K562 (cell line): ENCODE measurements around the gene PAFAH1B2. TPM values are rescaled to one million over a fixed set of nuclear protein-coding genes. Genes with fewer than 3 reads are reported as not detected.

ENCODE experiments used
- CTBP1 ChIP-seq: fragments of 450-650 bp; IDR thresholded peaks from 2 replicates; pipeline ENCODE4 v1.6.1; 2016; ENCODE audit warnings: borderline replicate concordance
- CXXC5 ChIP-seq: fragments of 250-450 bp; sonication (Bioruptor Pico); IDR thresholded peaks from 2 replicates; pipeline ENCODE4 v1.8.0; 2022; ENCODE audit warnings: inconsistent platforms, mild to moderate bottlenecking, moderate library complexity
- EP300 ChIP-seq: IDR thresholded peaks from 2 replicates; pipeline ENCODE4 v1.6.1; 2012; ENCODE audit warnings: low read length, improper control_type of control experiment
- ETV5 ChIP-seq: sonication (generic); formaldehyde crosslinking; IDR thresholded peaks from 2 replicates; pipeline ENCODE4 v1.4.0; 2020; ENCODE audit warnings: low read depth, mild to moderate bottlenecking, missing genetic modification reagents
- HMG20B ChIP-seq: fragments of 250-450 bp; sonication (Bioruptor Pico); IDR thresholded peaks from 2 replicates; pipeline ENCODE4 v1.5.0; 2021; ENCODE audit warnings: mild to moderate bottlenecking
- NFXL1 ChIP-seq: fragments of 450-650 bp; formaldehyde crosslinking; IDR thresholded peaks from 2 replicates; pipeline ENCODE4 v1.4.0; 2021; ENCODE audit warnings: mild to moderate bottlenecking
- NONO ChIP-seq, 2 experiments: fragments of 200-400 bp in 1 of 2; fragments of 450-650 bp in 1 of 2; formaldehyde crosslinking in 1 of 2; IDR thresholded peaks; 2 replicates each; pipeline ENCODE4 v1.6.1; 2017; ENCODE audit warnings: low read depth in 2 of 2, mild to moderate bottlenecking in 2 of 2, moderate library complexity in 2 of 2, low read length in 1 of 2
- POLR2B ChIP-seq: fragments of 450-650 bp; IDR thresholded peaks from 2 replicates; pipeline ENCODE4 v1.6.1; 2018; ENCODE audit warnings: low read depth; ENCODE audit not compliant: partially characterized antibody
- PYGO2 ChIP-seq: fragments of 450-650 bp; IDR thresholded peaks from 2 replicates; pipeline ENCODE4 v1.6.1; 2016; ENCODE audit warnings: mild to moderate bottlenecking, missing genetic modification characterization, moderate library complexity, missing compliant biosample characterization
- RUNX1 ChIP-seq: sonication (generic); IDR thresholded peaks from 2 replicates; pipeline ENCODE4 v1.6.1; 2016; ENCODE audit warnings: antibody characterized with exemption, low read depth
- SIN3A ChIP-seq, 2 experiments: fragments of 150-350 bp in 1 of 2; IDR thresholded peaks; 2 replicates each; pipeline ENCODE4 v1.6.1; 2011 to 2016; ENCODE audit warnings: borderline replicate concordance in 2 of 2, low read depth in 2 of 2, low read length in 2 of 2, mild to moderate bottlenecking in 2 of 2, moderate library complexity in 2 of 2; ENCODE audit not compliant: control insufficient read depth in 1 of 2
- SMAD2 ChIP-seq: fragments of 150-350 bp; IDR thresholded peaks from 2 replicates; pipeline ENCODE4 v1.6.1; 2014; ENCODE audit warnings: low read depth, mild to moderate bottlenecking, low read length
- ZNF224 ChIP-seq: sonication (generic); formaldehyde crosslinking; IDR thresholded peaks from 2 replicates; pipeline ENCODE4 v1.8.0; 2022; ENCODE audit warnings: mild to moderate bottlenecking, missing genetic modification reagents
- ZNF354B ChIP-seq: fragments of 250-450 bp; sonication (Bioruptor Pico); IDR thresholded peaks from 2 replicates; pipeline ENCODE4 v1.4.0; 2020
- ZNF408 ChIP-seq: fragments of 250-450 bp; sonication (Bioruptor Pico); IDR thresholded peaks from 2 replicates; pipeline ENCODE4 v1.4.0; 2020; ENCODE audit warnings: low read depth, mild to moderate bottlenecking, moderate library complexity
- polyA plus RNA-seq, 8 experiments: library from polyadenylated mRNA; depleted of rRNA in 4 of 8; stranded (reverse) in 5 of 8; unstranded in 3 of 8; fragments of >200 nt; fragmentation: Nextera tagmentation in 2 of 8; fragmentation: Illumina TruSeq in 1 of 8; extraction: Ambion mirVana in 2 of 8; extraction: Trizol in 1 of 8; gene quantifications; 2 replicates each; pipeline versions ENCODE4 v1.2.1 to v1.2.3, GENCODE V29; 2011 to 2014; ENCODE audit warnings: inconsistent platforms in 1 of 8, missing spikeins in 1 of 8
- total RNA-seq, 7 experiments: library from RNA; depleted of rRNA in 6 of 7; stranded (reverse); fragments of >200 nt in 6 of 7; fragmentation: Illumina TruSeq in 2 of 7; extraction: Trizol in 2 of 7; gene quantifications; 2 replicates each; pipeline versions ENCODE4 v1.2.1 to v1.2.3, GENCODE V29; 2011 to 2021; ENCODE audit warnings: low replicate concordance in 1 of 7
- TF ChIP-seq, protein P1 (sequence below): sonication (generic); formaldehyde crosslinking; IDR thresholded peaks from 2 replicates; pipeline ENCODE4 v1.8.0; 2022; ENCODE audit warnings: missing genetic modification reagents, mild to moderate bottlenecking, borderline replicate concordance
- TF ChIP-seq, protein P2 (sequence below), 2 experiments: fragments of 450-650 bp in 1 of 2; IDR thresholded peaks; 2 replicates each; pipeline ENCODE4 v1.6.1; 2011 to 2017; ENCODE audit warnings: low read depth in 2 of 2, antibody characterized with exemption in 1 of 2, borderline replicate concordance in 1 of 2, low read length in 1 of 2, mild to moderate bottlenecking in 1 of 2, mixed read lengths in 1 of 2; ENCODE audit not compliant: control insufficient read depth in 1 of 2
- TF ChIP-seq, protein P3 (sequence below): fragments of 450-650 bp; IDR thresholded peaks from 2 replicates; pipeline ENCODE4 v1.6.1; 2016
- TF ChIP-seq, protein P4 (sequence below): fragments of 450-650 bp; formaldehyde crosslinking; conservative IDR thresholded peaks from 2 replicates; pipeline ENCODE4 v1.4.0; 2022; ENCODE audit warnings: mild to moderate bottlenecking, missing genetic modification characterization

Gene PAFAH1B2
- total and polyA plus RNA-seq, 9 of the 15 experiments (the other 6 are each of a cell fraction or from before 2014, with no cell fraction given), result 27.8 to 94.7 (median 64.9) TPM

DNA sequence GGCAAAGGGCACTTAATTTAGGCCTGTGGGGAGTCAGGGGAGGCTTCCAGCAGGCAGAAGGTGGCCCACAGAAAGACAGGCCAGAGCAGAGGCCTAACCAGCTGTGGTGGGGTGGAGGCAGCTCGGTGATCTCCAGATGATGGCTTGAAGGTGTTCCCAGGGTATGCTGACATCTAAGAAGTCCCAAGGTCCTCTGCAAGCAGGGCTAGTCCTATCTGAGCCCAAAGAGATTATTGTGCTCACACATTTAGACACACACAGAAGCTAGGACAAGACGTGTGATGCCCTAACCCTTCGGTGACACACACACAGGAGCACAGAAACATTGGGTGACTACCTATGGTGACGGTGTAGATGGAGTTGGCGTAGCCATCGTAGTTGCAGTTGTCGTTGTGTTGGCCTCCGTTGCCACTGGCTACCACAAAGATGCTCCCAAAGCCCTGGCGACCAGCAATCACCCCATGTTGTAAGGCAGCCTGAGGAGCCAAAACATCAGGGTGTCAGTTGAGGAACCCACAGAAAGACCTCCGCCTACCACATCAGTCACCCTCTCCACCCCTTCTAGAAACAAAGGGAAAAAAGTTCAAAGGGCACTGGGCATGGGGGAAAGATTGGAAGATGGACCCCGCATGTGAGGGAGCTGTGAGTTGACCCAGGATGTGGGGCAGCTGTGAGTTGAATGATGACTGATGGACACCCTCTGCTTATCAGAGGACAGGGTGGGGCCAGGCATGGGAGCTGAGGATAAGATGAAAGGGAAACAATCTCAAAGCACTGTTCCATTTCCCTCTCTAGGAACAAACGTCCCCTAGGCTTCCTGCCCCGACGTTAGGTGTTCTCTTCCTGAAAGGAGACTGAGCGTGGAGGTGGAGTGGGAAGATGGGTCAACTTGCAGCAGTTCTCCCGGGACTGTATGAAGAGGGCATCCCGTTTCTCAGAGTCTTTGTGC lies 79.9 kb downstream of the PAFAH1B2 start (continued):
- TF ChIP-seq, protein P1, sequence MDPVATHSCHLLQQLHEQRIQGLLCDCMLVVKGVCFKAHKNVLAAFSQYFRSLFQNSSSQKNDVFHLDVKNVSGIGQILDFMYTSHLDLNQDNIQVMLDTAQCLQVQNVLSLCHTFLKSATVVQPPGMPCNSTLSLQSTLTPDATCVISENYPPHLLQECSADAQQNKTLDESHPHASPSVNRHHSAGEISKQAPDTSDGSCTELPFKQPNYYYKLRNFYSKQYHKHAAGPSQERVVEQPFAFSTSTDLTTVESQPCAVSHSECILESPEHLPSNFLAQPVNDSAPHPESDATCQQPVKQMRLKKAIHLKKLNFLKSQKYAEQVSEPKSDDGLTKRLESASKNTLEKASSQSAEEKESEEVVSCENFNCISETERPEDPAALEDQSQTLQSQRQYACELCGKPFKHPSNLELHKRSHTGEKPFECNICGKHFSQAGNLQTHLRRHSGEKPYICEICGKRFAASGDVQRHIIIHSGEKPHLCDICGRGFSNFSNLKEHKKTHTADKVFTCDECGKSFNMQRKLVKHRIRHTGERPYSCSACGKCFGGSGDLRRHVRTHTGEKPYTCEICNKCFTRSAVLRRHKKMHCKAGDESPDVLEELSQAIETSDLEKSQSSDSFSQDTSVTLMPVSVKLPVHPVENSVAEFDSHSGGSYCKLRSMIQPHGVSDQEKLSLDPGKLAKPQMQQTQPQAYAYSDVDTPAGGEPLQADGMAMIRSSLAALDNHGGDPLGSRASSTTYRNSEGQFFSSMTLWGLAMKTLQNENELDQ (CRISPR knock-in tag), result no peak
- TF ChIP-seq, protein P2, sequence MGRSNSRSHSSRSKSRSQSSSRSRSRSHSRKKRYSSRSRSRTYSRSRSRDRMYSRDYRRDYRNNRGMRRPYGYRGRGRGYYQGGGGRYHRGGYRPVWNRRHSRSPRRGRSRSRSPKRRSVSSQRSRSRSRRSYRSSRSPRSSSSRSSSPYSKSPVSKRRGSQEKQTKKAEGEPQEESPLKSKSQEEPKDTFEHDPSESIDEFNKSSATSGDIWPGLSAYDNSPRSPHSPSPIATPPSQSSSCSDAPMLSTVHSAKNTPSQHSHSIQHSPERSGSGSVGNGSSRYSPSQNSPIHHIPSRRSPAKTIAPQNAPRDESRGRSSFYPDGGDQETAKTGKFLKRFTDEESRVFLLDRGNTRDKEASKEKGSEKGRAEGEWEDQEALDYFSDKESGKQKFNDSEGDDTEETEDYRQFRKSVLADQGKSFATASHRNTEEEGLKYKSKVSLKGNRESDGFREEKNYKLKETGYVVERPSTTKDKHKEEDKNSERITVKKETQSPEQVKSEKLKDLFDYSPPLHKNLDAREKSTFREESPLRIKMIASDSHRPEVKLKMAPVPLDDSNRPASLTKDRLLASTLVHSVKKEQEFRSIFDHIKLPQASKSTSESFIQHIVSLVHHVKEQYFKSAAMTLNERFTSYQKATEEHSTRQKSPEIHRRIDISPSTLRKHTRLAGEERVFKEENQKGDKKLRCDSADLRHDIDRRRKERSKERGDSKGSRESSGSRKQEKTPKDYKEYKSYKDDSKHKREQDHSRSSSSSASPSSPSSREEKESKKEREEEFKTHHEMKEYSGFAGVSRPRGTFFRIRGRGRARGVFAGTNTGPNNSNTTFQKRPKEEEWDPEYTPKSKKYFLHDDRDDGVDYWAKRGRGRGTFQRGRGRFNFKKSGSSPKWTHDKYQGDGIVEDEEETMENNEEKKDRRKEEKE (IDR thresholded peaks at IDR 0.05; ENCODE audit: borderline replicate concordance in 1 of 2, control insufficient read depth in 1 of 2, low read depth in 2 of 2, low read length in 1 of 2), result no peak
- TF ChIP-seq ZNF408, result no peak
- TF ChIP-seq PYGO2 (tag), result no peak
- no peak for TF ChIP-seq HMG20B (CRISPR knock-in tag)
- TF ChIP-seq SMAD2, result no peak
- peak in 1 of 2 experiments; percentile 63; a peak in 1 of 4 replicates for TF ChIP-seq NONO (IDR thresholded peaks at IDR 0.05; ENCODE audit: low read depth in 2 of 2, low read length in 1 of 2)
- peak; percentile 93 for TF ChIP-seq EP300
- no peak for TF ChIP-seq POLR2B
- peak in 1 of 2 experiments; percentile 61; a peak in 1 of 4 replicates for TF ChIP-seq SIN3A (IDR thresholded peaks at IDR 0.05; ENCODE audit: borderline replicate concordance in 2 of 2, control insufficient read depth in 1 of 2, low read depth in 2 of 2, low read length in 2 of 2)
- peak; percentile 96 for TF ChIP-seq CTBP1
- TF ChIP-seq ZNF354B (CRISPR knock-in tag), result no peak
- TF ChIP-seq, protein P3, sequence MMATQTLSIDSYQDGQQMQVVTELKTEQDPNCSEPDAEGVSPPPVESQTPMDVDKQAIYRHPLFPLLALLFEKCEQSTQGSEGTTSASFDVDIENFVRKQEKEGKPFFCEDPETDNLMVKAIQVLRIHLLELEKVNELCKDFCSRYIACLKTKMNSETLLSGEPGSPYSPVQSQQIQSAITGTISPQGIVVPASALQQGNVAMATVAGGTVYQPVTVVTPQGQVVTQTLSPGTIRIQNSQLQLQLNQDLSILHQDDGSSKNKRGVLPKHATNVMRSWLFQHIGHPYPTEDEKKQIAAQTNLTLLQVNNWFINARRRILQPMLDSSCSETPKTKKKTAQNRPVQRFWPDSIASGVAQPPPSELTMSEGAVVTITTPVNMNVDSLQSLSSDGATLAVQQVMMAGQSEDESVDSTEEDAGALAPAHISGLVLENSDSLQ, result peak; percentile 90
- TF ChIP-seq, protein P4, sequence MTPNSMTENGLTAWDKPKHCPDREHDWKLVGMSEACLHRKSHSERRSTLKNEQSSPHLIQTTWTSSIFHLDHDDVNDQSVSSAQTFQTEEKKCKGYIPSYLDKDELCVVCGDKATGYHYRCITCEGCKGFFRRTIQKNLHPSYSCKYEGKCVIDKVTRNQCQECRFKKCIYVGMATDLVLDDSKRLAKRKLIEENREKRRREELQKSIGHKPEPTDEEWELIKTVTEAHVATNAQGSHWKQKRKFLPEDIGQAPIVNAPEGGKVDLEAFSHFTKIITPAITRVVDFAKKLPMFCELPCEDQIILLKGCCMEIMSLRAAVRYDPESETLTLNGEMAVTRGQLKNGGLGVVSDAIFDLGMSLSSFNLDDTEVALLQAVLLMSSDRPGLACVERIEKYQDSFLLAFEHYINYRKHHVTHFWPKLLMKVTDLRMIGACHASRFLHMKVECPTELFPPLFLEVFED (CRISPR knock-in tag), result no peak
- TF ChIP-seq ETV5, result peak; percentile 72; the same call in 1 of the 2 replicates
- peak; percentile 45; the same call in 1 of the 2 replicates for TF ChIP-seq CXXC5 (CRISPR knock-in tag)
- TF ChIP-seq ZNF224 (CRISPR knock-in tag), result no peak
- peak; percentile 80 for TF ChIP-seq RUNX1
- TF ChIP-seq NFXL1 (CRISPR knock-in tag), result no peak
